GM10248 (cell line): ENCODE data around the gene ZNRF4.

ENCODE experiments used
- CTCF ChIA-PET: fragments of 300-600 bp; sonication (Branson Sonifier 250); formaldehyde crosslinking; extraction: SDS; loops from one replicate; lab custom pipeline; 2021; ENCODE audit warnings: antibody characterized with exemption; lab: Yijun Ruan, JAX
- POLR2A ChIA-PET: fragments of 350-650 bp; sonication (Branson Sonifier 250); formaldehyde crosslinking; extraction: SDS; loops from one replicate; lab custom pipeline; 2020; ENCODE audit warnings: antibody characterized with exemption; lab: Yijun Ruan, JAX
- DNase-seq: peaks from one replicate; pipeline ENCODE4 v3.0.0; 2012; ENCODE audit errors: extremely low spot score
- CTCF ChIP-seq: IDR thresholded peaks from 2 replicates; pipeline ENCODE4 v1.5.1; 2012; ENCODE audit warnings: mild to moderate bottlenecking, low read depth; ENCODE audit errors: extremely low read depth, missing control alignments, control extremely low read depth

The ZNRF4 gene

GRCh38 chr19:5487222-5487621 lies 32.0 kb downstream of the ZNRF4 start:
- no peak for DNase-seq
- ChIA-PET POLR2A (no interaction called here), CTCF (interaction anchor here (1.1 to 1.7 kb wide), 2 partner anchors 9 to 316 kb away, joined by 3 to 5 read pairs; no protein-coding TSS in a partner anchor)
- TF ChIP-seq CTCF = no peak

GRCh38 chr19:5489551-5489950 lies 34.3 kb downstream of the ZNRF4 start:
- ChIA-PET POLR2A (no interaction called here), CTCF (no interaction called here)
- DNase-seq = no peak
- no peak for TF ChIP-seq CTCF

- DNase-seq = no peak
- ChIA-PET POLR2A (no interaction called here), CTCF (no interaction called here)
- no peak for TF ChIP-seq CTCF
Measured at GRCh38 chr19:5491565-5491964, 36.3 kb downstream of the ZNRF4 start.

- ChIA-PET POLR2A (no interaction called here), CTCF (no interaction called here)
- no peak for DNase-seq
- no peak for TF ChIP-seq CTCF
Measured at GRCh38 chr19:5492281-5492634, 37.0 kb downstream of the ZNRF4 start.

- no peak for DNase-seq
- POLR2A ChIA-PET = no interaction called here
- no peak for TF ChIP-seq CTCF
- CTCF ChIA-PET = no interaction called here
Measured at GRCh38 chr19:5492635-5493409, 37.6 kb downstream of the ZNRF4 start.

GRCh38 chr19:5494773-5495172 lies 39.6 kb downstream of the ZNRF4 start:
- no peak for TF ChIP-seq CTCF
- ChIA-PET POLR2A (no interaction called here), CTCF (interaction anchor here (1.0 kb wide), 1 partner anchor 9 kb away, joined by 3 read pairs; no protein-coding TSS in a partner anchor)

More at GRCh38 chr19:5494773-5495172, 39.6 kb downstream of the ZNRF4 start:
- DNase-seq = no peak
